CD4-positive, alpha-beta T cell treated with Interleukin-15 for 4 hours (primary cell): Measurements from ENCODE around the gene PGAM2.

Source experiments
- DNase-seq: peaks from one replicate; pipeline ENCODE4 v3.0.0-alpha.2; 2020; ENCODE audit warnings: low spot score

The PGAM2 gene

DNA sequence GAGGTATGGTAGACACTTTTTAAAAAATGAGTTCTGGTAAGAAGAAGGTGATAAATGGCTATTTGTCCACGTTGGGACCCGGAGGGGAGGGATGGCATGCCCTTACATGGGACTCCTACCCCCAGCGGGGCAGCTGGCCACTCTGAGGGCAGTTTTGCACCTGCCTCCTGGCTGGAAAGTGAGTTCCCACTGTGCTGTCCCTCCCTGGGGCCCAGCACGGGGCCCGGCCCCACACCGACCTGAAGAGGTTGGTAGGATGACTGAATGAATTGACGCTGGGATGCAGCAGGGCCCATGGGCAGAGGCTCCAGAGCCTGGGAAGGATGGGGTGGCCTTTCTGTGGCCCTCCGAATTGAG lies 38.2 kb upstream of the PGAM2 start:
- DNase-seq: no peak

- DNase-seq: no peak
Measured at GRCh38 chr7:44102846-44103565, 37.6 kb upstream of the PGAM2 start.

DNA sequence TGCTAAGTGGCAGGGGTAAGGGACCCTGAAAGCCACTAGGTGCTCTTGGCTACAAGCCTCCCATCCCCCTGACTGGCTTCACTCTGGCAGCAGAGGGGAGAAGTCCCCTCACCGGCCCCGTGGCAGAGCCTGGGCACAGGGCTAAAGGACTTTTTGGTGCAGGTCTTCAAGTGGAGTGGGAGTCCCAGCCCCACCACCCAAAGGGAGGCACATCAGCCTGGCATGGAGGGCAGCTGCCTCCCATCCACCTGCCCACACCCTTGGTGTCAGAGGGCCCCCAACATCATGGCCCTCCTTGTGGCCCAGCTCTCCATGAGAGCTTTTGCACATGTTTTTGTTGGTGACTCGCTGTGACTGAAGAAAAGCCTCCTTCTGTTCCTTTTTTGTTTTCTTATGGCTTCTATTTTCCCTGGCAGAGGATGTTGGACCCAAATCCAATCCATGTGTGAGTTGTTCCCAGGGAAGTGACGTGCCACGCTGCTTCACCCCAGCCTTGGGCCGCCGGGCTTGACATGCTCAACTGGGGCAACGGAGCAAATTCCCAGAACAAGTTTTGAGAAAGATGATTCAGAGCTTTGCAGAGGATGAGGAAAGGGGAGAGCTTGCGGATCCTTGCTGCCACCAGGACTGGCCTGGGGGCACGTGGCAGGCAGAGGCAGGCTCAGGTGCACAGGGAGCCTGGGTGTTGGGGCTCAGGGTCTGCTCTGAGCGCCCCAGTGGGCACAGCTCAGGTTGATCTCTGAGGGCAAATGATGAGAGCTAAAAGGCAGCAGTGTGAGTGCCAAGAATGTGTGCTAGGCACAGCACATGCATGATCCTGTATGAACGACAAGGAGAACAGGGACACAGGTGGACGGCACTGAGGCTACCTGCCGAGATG lies 36.8 kb upstream of the PGAM2 start:
- no peak for DNase-seq

DNA sequence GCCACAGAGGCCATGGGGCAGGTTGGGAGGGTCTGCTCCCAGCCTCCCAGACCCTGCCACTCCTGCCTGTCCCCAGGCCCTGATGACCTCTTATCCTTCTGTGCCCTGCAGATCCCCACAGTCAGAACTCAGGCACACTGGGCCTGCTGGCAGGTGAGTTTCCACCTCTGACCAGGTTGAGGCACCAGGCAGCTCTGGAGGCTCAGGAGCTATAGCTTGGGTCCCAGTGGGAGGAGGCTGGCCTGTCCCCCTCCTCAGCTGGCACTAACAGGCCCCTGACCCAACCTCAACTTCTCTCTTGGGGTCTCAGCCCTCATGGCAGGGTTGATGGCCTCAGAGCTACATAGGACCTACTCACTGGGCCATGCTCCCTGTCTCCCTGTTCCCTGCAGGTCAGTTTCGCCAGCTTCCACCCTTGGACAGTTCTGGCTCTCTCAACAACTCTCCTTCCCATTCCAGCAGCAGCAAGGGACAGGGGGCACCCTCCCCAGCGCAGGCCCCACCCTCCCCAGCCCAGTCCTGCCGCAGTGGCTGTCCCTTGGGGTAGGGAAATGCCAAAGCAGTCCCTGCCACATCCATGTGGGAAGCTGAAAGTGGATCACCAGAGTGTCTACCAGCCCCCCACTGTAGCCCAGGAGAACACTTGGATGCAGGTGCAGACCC lies 36.1 kb upstream of the PGAM2 start:
- DNase-seq: no peak

DNA sequence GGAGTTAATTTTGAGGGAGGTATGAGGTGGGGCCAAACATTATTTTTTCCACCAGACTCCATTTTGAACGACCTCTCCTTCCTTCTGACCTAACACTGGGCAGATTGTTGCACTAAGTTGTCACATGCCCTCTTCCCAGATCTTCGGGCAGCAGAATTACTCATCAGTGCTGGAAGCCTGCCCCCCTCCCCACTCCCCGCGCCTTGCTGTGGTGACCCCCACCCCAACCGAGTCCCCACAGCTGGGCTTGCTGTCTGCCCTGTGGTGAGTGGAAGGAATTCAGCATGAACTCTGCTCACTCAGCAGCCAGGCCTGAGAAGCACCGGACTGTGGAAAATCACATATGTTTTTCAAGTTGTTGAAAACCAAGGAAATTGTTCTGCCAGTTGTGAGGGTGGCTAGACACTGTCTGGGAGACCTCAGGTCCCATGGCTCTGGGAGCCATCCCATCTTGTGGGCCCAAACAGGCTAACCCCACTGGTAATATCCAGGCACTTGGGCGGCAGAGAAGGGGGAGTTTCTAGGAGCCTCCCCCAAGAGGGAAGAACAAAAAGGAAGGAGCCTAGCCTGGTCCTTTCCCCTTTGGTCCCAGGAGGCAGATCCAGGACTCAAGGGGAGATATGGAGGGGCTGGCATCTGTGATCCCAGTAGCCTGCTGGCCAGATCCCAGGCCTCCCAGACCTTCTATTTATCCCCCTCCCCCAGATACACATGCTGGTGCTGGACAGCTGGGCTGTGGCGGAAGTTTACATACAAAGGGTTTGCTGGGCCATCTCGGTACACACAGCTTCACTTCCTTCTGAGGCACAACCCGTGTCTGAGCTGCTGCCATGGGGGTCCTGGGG lies 35.3 kb upstream of the PGAM2 start:
- no peak for DNase-seq

DNA sequence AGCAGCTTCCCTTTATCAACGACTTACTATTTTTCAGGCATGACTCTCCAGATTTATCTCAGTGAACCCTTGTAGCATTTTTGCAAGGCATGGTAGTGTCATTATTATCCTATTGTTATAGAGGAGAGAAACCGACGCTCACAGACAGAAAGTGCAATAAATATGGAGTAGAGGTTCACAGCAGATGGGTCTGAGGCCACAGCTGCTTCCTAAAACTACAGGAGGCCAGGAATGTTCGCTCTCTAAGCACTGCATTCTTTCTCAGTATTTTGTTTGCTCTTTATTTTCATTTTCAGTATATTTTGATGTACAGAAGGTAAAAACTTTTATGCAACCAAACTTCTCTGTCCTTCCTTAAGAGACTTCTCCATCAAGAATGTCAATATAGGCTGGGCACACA lies 34.3 kb upstream of the PGAM2 start:
- DNase-seq: no peak

DNA sequence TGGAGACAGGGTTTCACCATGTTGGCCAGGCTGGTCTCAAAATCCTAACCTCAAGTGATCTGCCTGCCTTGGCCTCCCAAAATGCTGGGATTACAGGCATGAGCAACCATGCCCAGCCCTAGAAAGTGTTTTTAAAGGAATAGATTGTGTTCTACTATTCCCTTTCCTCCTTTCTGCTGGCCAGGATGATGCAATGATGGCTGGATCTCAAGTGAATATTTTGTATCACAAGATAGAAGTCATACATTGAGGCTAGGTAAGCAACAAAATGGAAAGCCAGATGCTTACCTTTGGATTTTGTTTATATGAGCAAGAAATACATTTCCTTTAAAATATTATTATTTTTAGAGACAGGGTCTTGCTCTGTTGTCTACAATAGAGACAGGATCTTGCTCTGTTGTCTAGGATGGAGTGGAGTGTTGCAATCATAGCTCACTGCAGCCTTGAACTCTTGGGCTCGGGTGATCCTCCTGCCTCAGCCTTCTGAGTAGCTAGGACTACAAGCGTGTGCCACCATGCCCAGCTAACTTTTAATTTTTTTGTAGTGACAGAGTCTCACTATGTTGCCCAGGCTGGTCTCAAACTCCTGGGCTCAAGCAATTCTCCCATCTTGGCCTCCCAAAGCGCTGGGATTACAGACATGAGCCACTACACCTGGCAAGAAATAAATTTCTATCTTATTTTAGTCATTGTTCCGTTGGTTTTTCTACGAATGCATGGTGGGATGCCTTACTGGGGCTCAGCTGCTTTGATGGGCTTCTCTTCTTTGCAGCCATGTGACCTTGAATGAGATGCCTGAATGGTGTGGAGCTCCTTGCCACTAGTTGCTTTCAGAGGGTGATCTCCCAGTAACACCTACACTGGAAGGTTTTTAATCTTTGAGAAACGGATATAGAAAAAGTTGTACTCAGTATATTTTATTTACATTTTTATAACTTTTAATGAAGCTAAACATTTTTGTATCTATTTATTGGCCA lies 33.0 kb upstream of the PGAM2 start:
- no peak for DNase-seq

DNA sequence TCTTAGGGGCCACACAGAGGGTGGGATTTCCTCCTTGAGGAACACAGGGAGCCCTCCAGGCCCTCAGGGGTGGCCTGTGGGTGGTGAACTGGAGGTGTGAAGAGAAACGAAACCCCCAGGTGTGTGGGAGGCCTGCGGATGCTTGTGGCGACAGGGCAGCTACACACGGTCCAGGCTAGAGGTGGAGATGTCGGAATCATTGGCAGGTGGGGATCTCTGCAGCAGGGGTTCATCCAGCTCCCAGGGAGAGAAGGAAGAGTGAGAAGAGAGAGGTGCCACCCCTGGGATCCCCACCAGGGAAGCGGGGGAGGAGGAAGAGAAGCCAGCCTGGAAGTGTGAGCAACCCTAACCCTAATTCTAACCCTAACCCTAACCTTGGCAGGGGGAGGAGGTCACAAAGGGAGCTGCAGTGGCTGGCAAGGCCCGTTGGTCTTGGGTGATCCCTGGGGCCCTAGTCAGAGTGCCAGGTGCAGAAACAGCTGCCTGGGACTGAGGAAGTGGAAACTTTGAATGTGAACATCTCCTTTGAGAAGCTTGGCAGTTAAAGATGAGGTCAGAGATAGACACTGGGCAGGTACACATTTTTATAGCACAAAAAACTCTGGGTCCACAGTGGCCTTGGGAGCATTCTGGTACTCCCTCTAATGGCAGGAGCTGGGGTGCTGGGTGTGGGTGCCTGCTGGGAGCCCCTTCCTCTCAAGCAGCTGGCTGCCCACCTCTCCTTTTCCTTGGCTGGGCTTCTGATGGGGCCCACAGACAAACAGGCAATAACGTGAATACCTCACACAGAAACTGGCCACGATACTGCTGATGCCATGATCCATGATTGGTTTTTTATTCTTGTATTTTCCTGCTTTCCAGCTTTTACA lies 31.9 kb upstream of the PGAM2 start:
- DNase-seq: no peak

- no peak for DNase-seq
Measured at GRCh38 chr7:44096326-44096881, 31.0 kb upstream of the PGAM2 start.

DNA sequence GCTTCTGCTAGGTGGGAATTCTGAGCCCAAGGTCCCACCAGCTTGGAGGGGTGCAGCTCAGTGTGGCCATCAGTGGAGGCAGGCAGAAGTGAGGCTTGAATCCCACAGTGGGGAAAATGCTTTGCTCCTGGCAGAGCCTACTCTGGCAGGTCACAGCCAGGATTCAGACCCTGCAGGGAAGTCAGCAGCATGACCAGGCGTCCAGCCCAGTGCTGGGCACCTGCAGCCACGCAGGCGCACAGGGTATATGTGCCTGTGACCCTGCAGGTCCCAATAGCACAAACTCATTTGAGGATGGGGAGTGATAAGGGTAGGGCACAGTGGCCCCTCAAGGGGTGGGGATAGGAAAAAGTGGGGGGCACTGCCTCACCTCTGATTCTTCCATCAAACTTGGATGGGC lies 30.4 kb upstream of the PGAM2 start:
- no peak for DNase-seq

GRCh38 chr7:44094883-44095592 lies 29.7 kb upstream of the PGAM2 start:
- no peak for DNase-seq

DNA sequence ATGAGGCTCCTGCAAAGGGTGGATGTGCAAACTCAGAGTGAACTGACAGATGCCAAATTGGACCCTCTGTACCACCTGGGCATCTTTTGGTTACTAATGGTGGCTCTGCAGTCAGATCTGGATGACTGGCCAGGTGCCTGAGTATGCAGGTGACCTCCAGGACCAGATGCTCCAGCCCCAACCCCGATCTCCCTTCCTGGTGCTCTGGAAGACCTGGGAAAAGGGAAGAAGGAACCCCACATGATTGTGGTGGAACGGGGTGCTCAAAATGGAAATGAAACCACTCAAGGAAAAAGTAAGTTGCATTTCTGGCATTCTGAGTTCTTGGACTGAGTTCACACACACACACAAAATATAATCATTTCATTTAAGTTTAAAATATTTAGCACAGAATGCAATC lies 29.0 kb upstream of the PGAM2 start:
- no peak for DNase-seq

GRCh38 chr7:44093102-44093641 lies 27.8 kb upstream of the PGAM2 start:
- DNase-seq: no peak

DNA sequence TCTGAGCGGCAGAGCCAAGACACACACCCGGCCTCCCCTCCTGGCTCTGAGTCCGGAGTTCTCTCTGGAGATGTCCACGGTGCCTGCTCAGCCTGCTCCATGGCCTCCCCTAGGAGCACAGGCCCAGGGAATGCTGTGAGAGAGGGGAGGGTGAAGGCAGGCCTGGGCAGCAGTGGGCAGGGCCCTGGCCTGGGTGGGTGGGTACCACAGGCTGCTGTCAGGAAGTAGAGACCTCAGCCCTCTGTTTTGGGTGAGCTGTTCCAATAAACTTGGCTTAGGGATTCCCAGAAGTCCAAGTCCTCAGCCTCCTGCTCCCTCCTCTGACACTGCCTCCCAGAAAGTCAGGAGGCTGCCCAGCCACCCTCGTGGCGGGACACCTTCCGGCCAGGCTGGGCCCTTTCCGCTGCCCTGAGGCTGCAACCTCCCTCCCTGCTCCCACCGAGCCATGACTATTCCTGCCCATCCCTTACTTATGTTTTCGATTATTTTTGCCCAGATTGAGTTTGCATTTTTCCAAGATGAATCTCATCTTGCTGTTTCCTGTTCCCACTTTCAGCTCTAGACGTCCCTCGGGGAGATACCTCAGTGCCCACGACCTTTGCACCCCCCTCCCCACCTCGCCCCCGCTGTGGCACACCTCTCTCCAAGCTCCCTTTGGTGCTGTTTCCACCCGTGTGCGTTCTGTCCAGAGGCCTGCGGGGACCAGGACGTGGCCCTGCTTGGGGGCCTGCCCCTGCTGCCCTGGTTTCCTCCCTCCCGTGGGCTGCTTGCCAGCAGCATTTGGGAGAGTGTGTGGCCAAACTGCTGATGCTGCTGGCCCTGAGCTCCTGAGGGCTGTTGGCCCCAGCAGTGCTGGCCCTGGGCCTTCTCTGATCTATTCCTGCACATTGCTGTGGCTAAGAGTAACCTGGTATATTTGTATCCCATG lies 22.8 kb upstream of the PGAM2 start:
- no peak for DNase-seq

DNA sequence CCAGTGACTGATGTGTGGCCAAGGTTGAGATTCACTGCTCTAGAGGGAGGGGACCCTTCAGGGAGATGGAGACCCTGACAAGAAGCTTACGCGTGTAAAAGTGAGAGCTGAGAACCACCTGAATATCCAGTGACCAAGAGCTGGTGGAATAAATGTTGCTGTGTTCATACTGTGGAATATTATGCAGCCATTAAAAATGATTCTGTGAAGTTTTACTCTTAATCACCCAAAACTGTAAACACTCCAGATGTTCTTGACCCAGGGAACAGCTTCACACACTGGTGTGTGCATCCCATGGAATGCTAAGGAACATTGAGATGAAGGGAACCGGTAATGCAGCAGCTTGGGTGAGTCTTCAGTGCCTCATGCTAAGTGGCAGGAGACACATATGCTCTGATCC lies 21.3 kb upstream of the PGAM2 start:
- DNase-seq: no peak

DNA sequence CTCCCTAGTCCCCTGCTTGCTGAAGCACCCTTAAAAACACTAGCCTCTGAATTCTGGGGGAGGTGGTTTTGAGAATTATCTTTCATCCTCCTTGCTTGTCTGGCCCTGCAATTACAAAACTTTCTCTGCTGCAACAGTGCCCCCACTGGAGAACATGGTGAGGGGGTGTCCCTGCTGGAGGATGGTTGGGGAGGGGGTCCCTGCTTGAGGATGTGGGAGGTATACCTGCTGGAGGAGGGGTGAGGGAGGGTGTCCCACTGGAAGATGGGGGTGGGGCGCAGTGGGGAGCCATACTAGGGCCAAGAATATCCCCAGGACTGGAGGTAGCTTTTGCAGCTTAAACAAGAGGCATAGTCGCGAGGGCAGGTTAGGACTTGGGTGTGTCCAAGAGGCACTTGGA lies 20.2 kb upstream of the PGAM2 start:
- DNase-seq: no peak

DNA sequence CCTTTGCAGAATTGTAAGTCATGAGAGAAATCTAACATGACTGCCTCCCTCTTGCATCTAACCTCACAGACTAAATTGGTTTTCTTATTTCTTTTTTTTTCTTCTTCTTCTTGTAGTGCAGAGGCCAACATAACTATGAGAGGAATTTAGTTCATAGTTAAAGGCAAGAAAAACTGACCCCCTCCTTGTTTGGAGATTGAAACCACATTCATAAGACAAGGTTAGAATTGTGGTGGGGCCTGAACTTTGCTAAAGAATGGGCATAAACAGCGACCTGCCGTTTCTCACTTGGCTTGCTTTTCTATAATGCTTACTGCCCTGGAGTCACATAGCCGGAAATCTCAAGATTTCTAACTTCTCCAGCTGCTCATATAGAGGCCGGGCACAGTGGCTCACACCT lies 19.3 kb upstream of the PGAM2 start:
- no peak for DNase-seq

GRCh38 chr7:44083796-44084195 lies 18.4 kb upstream of the PGAM2 start:
- no peak for DNase-seq
